NT2/D1 (cell line): Measurements from ENCODE around the gene DMGDH.

Source experiments
- SUZ12 ChIP-seq: IDR thresholded peaks from 2 replicates; pipeline ENCODE4 v1.6.1; 2011; ENCODE audit not compliant: insufficient read length, insufficient read depth; ENCODE audit errors: extremely low read depth
- YY1 ChIP-seq: IDR thresholded peaks from 2 replicates; pipeline ENCODE4 v1.6.1; 2011; ENCODE audit not compliant: insufficient read length, insufficient read depth
- ZNF274 ChIP-seq: IDR thresholded peaks from 2 replicates; pipeline ENCODE4 v1.6.1; 2011; ENCODE audit warnings: mild to moderate bottlenecking, low read depth, low read length

GRCh38 chr5:78956901-78957300 is 112.6 kb downstream of the DMGDH start:
- no peak for TF ChIP-seq ZNF274
- TF ChIP-seq YY1: no peak
- TF ChIP-seq SUZ12: no peak
